ENCODE measurements around the gene PTPA. TPM values are rescaled to one million over a fixed set of nuclear protein-coding genes. Genes with fewer than 3 reads are reported as not detected.

PTPA gene
- total and polyA plus RNA-seq, 2 donors (not counting 1 experiment from before 2014, with no cell fraction given): 190 to 203 TPM

- Histone ChIP-seq H3K4me1 (ENCODE audit: control insufficient read depth, extremely low read depth, insufficient read depth, low read length) (peaks cover 29% of the 10 kb centered on the region), H3K79me2 (ENCODE audit: control insufficient read depth, insufficient read depth, low read length) (no peaks in the 10 kb centered on the region), H4K20me1 (ENCODE audit: control insufficient read depth, extremely low read depth, insufficient read depth, low read length) (no peaks in the 10 kb centered on the region), H3K4me3 (replicated peaks in 1 of 4; ENCODE audit: control extremely low read depth in 1 of 4, insufficient read depth in 1 of 4, low read depth in 3 of 4, low read length in 4 of 4) (no peak overlapping the region), H3K27ac (ENCODE audit: insufficient read depth, low read length) (no peak overlapping the region), H3K9me3 (ENCODE audit: control insufficient read depth, insufficient read depth, low read depth, low read length) (no peaks in the 10 kb centered on the region), H3K9ac (ENCODE audit: insufficient read depth, low read length) (no peak overlapping the region), H3K4me2 (ENCODE audit: extremely low read depth, insufficient read depth, low read length) (no peak overlapping the region), H3K36me3 (ENCODE audit: control insufficient read depth, insufficient read depth, low read length) (no peaks in the 10 kb centered on the region), H2AFZ (ENCODE audit: low read length) (no peak overlapping the region), H3K27me3 (ENCODE audit: control insufficient read depth, insufficient read depth, low read length) (no peaks in the 10 kb centered on the region)
- TF ChIP-seq EZH2 (IDR thresholded peaks at IDR 0.05; ENCODE audit: low read length, missing control alignments) (no peak), CTCF (conservative IDR thresholded peaks at IDR 0.05 in 1 of 2, IDR thresholded peaks at IDR 0.05 in 1 of 2; ENCODE audit: low read depth in 1 of 2, low read length in 2 of 2) (no peak)
- DNase-seq (ENCODE audit: low read depth in 2 of 2): no peak
Observed at GRCh38 chr9:129163753-129164152, 52.5 kb downstream of the PTPA start.

DNA sequence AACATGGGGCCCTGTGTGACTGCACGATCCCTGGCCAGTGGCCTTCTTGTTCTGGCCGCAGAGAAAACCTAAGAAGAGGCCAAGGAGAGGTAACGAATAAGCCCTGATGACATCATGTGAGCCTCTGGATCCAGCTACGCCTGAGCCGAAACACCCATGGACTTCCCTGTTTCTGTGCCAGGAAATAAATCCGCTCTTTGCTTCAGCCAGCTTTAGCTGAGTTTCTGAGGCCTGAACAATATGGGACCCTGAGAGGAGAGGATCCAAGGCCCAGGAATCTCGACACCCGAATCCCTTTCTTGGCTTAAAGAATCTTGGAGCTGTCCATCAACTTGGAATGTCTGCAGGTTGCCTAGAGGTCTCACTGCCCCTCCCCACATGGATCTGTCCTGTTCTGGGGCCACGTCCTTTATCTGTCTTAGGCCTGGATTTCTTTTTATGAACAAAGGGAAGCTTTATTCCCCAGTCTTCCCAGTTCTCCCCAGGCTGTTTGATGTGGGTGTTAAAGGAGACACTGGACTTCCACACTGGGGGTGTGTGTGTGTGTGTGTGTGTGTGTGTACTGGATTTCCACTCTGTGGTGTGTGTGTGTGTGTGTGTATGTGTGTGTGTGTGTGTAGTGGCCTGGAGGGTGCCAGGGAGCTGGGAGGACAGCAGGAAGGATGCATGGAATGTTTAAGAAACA, 53.2 kb downstream of the PTPA start:
- no peaks in the 10 kb centered on the region for H3K9me3 ChIP-seq (ENCODE audit: control insufficient read depth, insufficient read depth, low read depth, low read length)
- no peak overlapping the region for H2AFZ ChIP-seq (ENCODE audit: low read length)
- TF ChIP-seq CTCF (conservative IDR thresholded peaks at IDR 0.05 in 1 of 2, IDR thresholded peaks at IDR 0.05 in 1 of 2; ENCODE audit: low read depth in 1 of 2, low read length in 2 of 2): no peak
- no peaks in the 10 kb centered on the region for H3K27me3 ChIP-seq (ENCODE audit: control insufficient read depth, insufficient read depth, low read length)
- no peak overlapping the region for H3K4me2 ChIP-seq (ENCODE audit: extremely low read depth, insufficient read depth, low read length)
- H3K27ac ChIP-seq (ENCODE audit: insufficient read depth, low read length): peak overlapping the region; percentile 13
- H3K79me2 ChIP-seq (ENCODE audit: control insufficient read depth, insufficient read depth, low read length): no peaks in the 10 kb centered on the region
- DNase-seq (ENCODE audit: low read depth in 2 of 2): peak; percentile 64 to 83
- no peaks in the 10 kb centered on the region for H4K20me1 ChIP-seq (ENCODE audit: control insufficient read depth, extremely low read depth, insufficient read depth, low read length)
- H3K4me3 ChIP-seq (replicated peaks in 1 of 4; ENCODE audit: control extremely low read depth in 1 of 4, insufficient read depth in 1 of 4, low read depth in 3 of 4, low read length in 4 of 4): no peak overlapping the region
- peaks cover 29% of the 10 kb centered on the region for H3K4me1 ChIP-seq (ENCODE audit: control insufficient read depth, extremely low read depth, insufficient read depth, low read length)
- H3K9ac ChIP-seq (ENCODE audit: insufficient read depth, low read length): no peak overlapping the region
- H3K36me3 ChIP-seq (ENCODE audit: control insufficient read depth, insufficient read depth, low read length): no peaks in the 10 kb centered on the region

DNA sequence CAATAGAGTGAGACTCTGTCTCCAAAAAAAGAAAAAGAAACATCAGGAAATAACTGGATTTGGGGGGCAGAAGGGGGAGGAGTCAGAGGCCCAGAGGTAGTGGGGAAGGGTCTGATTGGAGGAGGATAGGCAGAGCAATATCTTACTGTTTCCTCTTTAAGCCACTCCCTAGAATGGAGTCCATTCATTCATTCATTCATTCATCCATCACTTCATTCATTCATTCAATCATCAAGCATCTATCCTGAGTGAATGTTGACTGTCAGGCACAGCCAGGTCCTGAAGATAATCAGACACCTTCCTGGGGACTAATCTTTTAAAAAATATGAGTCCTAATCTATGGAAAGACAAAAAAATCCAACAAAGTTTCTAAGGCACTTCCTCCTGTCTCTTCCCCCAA, 54.0 kb downstream of the PTPA start:
- H3K79me2 ChIP-seq (ENCODE audit: control insufficient read depth, insufficient read depth, low read length): no peaks in the 10 kb centered on the region
- no peak overlapping the region for H2AFZ ChIP-seq (ENCODE audit: low read length)
- H3K4me3 ChIP-seq (replicated peaks in 1 of 4; ENCODE audit: control extremely low read depth in 1 of 4, insufficient read depth in 1 of 4, low read depth in 3 of 4, low read length in 4 of 4): no peak overlapping the region
- no peak overlapping the region for H3K27ac ChIP-seq (ENCODE audit: insufficient read depth, low read length)
- no peaks in the 10 kb centered on the region for H3K36me3 ChIP-seq (ENCODE audit: control insufficient read depth, insufficient read depth, low read length)
- TF ChIP-seq CTCF (conservative IDR thresholded peaks at IDR 0.05 in 1 of 2, IDR thresholded peaks at IDR 0.05 in 1 of 2; ENCODE audit: low read depth in 1 of 2, low read length in 2 of 2): no peak
- no peak for TF ChIP-seq EZH2 (IDR thresholded peaks at IDR 0.05; ENCODE audit: low read length, missing control alignments)
- H3K4me1 ChIP-seq (ENCODE audit: control insufficient read depth, extremely low read depth, insufficient read depth, low read length): peaks cover 32% of the 10 kb centered on the region
- no peaks in the 10 kb centered on the region for H4K20me1 ChIP-seq (ENCODE audit: control insufficient read depth, extremely low read depth, insufficient read depth, low read length)
- H3K27me3 ChIP-seq (ENCODE audit: control insufficient read depth, insufficient read depth, low read length): no peaks in the 10 kb centered on the region
- no peak for DNase-seq (ENCODE audit: low read depth in 2 of 2)
- H3K9ac ChIP-seq (ENCODE audit: insufficient read depth, low read length): no peak overlapping the region
- H3K9me3 ChIP-seq (ENCODE audit: control insufficient read depth, insufficient read depth, low read depth, low read length): no peaks in the 10 kb centered on the region
- H3K4me2 ChIP-seq (ENCODE audit: extremely low read depth, insufficient read depth, low read length): no peak overlapping the region
